ENCODE results near the gene FOXC1.

FOXC1 gene

DNA sequence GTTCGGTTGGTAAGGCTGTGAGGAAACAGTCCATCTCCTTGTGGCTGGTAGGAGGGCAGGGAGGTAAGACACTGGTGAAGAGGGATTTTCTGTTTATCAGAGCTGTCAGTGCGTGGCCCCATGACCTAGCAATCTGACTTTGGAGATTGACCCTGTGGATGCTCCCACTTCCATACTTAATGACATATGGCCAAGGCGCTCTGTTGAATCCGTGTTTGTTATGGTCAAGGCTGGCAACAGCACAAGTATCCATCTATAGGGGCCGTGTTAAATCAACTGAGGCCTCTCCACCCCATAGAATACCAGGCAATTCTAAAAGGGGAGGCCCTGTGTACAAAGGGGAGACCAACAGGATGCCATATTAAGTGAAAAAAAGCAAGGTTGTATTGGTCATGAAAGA lies 25.6 kb upstream of the FOXC1 start:
- H3K4me3 ChIP-seq, result no peak overlapping the region
- DNase-seq (ENCODE audit: low spot score), result no peak
- TF ChIP-seq, protein P1, sequence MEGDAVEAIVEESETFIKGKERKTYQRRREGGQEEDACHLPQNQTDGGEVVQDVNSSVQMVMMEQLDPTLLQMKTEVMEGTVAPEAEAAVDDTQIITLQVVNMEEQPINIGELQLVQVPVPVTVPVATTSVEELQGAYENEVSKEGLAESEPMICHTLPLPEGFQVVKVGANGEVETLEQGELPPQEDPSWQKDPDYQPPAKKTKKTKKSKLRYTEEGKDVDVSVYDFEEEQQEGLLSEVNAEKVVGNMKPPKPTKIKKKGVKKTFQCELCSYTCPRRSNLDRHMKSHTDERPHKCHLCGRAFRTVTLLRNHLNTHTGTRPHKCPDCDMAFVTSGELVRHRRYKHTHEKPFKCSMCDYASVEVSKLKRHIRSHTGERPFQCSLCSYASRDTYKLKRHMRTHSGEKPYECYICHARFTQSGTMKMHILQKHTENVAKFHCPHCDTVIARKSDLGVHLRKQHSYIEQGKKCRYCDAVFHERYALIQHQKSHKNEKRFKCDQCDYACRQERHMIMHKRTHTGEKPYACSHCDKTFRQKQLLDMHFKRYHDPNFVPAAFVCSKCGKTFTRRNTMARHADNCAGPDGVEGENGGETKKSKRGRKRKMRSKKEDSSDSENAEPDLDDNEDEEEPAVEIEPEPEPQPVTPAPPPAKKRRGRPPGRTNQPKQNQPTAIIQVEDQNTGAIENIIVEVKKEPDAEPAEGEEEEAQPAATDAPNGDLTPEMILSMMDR (IDR thresholded peaks at IDR 0.05), result no peak

DNA sequence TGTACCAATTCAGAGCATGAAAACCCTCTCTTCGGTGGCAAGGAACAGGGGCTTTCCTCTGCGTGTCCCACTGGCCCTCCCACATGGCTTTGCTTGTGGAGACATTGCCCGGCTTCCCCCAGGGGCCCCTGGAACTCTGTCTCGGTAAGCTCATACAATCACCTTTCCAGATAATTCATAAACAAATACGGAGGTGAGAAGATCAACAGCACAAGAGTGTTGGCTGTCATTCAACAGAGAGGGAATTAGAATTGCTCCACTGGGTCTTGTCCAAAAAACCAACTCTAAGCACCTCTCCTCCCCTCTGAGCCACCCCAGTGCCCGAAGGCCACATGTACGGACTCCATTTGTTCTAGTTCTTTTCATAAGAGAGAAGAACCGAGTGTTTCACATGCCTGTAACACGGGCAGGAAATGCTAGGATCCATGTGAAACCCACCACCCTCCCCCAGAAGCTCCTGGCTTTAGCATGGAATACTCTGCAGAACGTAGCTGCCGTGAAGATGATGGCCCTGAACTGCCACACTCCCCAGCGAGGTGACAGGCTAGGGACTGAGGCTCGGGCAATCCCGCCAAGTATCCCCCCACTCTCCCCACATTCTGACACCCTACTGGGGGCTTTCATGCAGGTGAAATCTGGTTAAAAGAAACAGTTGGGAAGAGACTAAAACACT lies 24.6 kb upstream of the FOXC1 start:
- H3K4me3 ChIP-seq, result no peak overlapping the region
- DNase-seq (ENCODE audit: low spot score), result no peak
- H3K27ac ChIP-seq, result no peak overlapping the region
- TF ChIP-seq, protein P1 (IDR thresholded peaks at IDR 0.05), result no peak

More for the DNA sequence above, 25.6 kb upstream of the FOXC1 start:
- no peak overlapping the region for H3K27ac ChIP-seq

DNA sequence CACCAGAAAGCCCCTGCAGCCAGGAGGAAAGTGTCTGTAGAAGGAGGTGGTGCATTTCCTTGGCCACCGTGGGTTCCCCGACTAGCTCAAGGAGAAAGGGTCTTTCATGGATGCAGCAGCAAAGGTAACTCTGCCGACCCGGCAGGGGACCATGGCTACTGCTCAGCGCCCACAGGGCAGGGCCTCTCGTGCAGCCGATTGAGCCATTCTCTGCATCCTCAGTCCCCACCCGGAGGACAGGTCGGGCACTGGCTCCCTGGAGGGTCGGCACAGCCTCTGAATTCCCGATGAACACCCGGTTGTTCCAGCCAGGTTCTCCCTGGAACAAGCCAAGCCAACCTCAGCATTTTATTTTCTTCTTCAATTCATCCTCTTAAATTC lies 24.1 kb upstream of the FOXC1 start:
- TF ChIP-seq, protein P1 (IDR thresholded peaks at IDR 0.05), result no peak
- no peak overlapping the region for H3K27ac ChIP-seq
- DNase-seq (ENCODE audit: low spot score), result no peak

DNA sequence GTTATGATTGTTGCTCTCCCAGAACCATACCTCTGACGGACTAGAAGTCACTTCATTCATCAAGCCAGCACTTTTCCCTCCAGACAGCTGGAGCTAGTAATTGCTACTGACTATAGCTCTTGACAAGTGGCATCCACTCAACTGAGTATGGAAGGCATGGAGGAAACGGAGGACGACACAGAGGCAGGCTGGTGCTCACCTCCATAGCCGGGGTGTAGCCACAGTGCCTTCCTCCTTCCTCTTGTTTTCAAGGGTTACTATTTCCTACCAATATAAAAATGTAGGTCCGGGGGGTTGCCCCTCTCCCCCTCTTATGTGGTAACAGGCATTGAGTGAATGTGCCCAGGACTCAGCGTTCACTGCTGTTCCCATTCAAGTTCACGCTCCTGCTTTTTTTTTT lies 23.5 kb upstream of the FOXC1 start:
- no peak for DNase-seq (ENCODE audit: low spot score)
- no peak overlapping the region for H3K27ac ChIP-seq
- H3K4me3 ChIP-seq, result no peak overlapping the region
- TF ChIP-seq, protein P1 (IDR thresholded peaks at IDR 0.05), result no peak

More for the DNA sequence above, 24.1 kb upstream of the FOXC1 start:
- H3K4me3 ChIP-seq, result no peak overlapping the region

DNA sequence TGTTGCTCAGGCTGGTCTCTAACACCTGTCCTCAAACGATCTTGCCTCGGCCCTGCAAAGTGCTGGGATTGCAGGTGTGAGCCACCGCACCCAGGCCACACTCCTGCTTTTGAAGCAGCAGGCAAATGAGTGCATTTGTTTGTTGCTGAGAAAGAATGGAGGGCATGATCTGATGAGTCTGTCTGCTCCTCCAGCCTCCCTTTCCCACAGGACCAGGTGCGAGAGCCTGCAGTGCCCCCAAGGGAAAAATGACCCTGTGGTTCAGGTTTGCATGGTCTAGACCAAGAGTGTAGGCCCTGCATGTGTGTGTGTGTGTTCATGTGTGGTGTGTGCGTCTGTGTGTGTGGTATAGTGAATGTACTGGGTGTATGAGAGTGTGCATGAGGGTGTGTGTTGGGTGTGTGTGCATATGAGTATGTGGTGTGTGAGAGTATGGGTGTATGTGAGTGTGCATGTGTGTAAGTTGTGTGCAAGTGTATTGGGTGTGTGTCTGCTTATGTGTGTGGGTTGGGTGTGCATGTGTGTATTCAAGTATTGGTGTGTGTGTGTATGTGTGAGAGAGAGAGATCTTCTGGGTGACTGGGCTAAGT lies 22.8 kb upstream of the FOXC1 start:
- no peak for DNase-seq (ENCODE audit: low spot score)
- TF ChIP-seq, protein P1 (IDR thresholded peaks at IDR 0.05), result no peak
- Histone ChIP-seq H3K27ac (no peak overlapping the region), H3K4me3 (no peak overlapping the region)

DNA sequence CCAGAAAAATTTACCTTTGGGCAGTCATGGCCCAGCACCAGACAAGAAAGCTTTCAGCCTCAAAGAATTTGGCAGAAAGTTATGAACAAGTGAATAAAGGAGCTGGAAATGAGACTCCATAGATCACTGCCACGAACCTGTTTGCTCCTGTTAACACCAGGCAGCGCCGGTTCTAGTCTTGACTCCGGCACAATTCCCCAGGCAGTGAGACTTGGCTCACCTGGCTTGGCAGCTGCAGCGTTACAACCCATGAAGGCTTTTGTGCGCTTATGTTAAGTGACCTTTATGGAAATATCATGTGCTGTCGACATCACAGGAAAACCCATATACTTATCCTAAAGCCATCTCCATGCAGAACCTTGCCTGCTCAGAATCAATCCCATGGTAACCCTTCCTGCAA lies 22.2 kb upstream of the FOXC1 start:
- H3K27ac ChIP-seq, result no peak overlapping the region
- H3K4me3 ChIP-seq, result no peak overlapping the region
- no peak for DNase-seq (ENCODE audit: low spot score)
- TF ChIP-seq, protein P1 (IDR thresholded peaks at IDR 0.05), result no peak

DNA sequence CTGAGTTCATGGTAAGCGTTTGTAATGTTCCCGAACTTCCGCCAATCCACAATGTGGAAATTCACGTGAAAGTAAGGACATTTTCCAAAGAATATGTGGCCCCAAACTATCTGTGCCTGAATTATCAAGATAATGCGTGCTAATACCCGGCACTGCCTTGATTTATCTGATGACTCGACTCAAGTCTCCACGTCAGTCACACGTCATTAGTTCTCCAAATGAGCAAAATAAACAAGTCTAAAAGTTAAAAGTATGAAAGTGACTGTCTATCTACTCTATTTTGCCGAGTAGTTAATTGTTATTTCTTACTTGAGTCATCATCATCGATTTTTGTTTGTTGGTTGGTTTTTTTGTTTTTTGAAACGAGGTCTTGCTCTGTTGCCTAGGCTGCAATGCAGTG lies 21.7 kb upstream of the FOXC1 start:
- Histone ChIP-seq H3K4me3 (no peak overlapping the region), H3K27ac (no peak overlapping the region)
- TF ChIP-seq, protein P1 (IDR thresholded peaks at IDR 0.05), result no peak
- no peak for DNase-seq (ENCODE audit: low spot score)
